CD4-positive, alpha-beta T cell treated with Interleukin-4 for 1 hour (primary cell): Measurements from ENCODE around the gene CMSS1.
"Not testable (repeated sequence)": the region's sequence is repeated elsewhere in the genome, so short reads cannot be mapped to it uniquely, and the experiment has no call there.

Experiments
- DNase-seq, 2 donors: peaks; one replicate each; pipeline ENCODE4 v3.0.0-alpha.2; 2020 to 2022

Gene CMSS1

DNA sequence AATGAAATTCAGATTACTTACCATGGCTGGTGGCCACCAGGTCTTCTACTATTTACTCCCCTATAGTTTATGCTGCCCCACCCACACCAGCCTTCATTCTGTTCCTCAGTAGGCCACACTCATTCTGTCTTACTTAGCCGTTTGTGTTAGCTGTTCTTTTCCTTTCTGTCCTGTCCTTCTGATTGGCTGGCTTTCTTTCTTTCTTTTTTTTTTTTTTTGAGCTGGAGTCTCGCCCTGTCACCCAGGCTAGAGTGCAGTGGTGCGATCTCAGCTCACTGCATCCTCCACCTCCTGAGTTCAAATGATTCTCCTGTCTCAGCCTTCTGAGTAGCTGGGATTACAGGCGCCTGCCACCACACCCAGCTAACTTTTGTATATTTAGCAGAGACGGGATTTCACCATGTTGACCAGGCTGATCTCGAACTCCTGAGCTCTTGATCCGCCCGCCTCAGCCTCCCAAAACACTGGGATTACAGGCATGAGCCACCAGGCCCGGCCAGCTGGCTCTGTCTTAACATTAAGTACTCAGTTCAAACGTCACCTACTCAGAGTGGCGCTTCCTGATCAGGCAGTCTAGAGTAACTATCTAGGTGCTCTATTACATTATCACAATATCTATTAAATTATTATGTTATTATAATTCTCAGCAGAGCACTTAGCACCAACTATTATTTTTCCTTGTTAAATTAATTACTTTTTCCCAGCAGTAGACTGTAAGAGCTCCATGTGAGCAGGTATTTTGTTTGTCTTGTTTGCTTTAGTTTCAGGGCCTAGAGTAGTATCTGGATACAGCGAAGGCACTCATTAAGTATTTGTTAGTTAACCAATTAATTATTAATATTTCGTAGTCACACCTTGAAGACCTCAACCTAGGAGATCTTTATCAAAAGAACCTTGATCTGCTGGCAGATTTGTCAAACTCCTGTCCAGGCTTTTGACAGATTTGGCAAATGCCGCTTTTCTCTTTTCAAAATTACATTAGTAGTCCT is 6.4 kb downstream of the CMSS1 start:
- no peak for DNase-seq

DNA sequence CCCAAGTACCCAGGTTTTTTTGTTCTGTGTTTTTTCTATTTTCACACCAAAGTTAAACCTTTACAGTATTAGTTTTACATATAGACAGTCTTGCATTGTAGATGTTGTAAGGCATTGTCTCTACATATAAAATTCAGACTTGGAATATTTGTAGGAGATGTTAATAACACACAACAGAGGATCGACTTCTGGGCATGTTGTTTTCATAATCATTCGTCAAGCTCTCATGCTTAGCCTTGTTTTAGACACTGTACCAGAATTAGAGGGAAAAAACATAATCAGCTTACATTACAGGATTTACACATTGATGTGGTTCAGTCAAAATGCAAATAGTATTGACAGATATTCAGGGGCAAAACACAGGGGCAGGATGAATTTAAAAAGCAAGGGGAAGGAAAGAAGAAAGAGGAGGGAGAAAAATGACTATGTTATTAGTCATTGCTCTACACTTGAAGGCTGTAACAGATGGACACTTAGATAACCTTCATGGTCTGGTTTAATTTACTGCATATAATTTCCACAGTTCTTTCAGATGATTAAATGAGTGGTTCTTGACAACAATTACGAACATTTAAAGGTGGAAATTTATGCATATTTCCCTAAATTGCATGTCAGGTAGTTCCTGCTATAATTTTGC is 7.5 kb downstream of the CMSS1 start:
- DNase-seq: no peak

DNA sequence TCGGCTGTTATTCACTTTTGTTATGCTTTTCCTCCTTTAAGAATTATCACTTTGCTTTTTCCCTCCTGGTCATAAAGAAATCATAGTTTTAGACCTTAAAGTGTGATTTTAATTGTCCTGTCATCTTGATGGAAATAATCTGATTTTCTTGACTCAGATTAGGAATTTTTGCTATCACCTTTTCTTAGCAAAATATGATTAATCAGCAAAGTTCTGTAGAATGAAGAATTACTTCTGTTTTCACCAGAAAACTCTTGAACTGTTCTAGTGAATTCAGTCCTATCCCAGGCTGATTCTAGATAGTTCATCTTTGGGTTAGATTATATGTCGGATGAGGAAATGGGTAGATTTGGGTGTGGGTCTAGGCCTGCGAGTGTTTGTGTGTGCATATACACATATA is 12.2 kb downstream of the CMSS1 start:
- no peak for DNase-seq

DNA sequence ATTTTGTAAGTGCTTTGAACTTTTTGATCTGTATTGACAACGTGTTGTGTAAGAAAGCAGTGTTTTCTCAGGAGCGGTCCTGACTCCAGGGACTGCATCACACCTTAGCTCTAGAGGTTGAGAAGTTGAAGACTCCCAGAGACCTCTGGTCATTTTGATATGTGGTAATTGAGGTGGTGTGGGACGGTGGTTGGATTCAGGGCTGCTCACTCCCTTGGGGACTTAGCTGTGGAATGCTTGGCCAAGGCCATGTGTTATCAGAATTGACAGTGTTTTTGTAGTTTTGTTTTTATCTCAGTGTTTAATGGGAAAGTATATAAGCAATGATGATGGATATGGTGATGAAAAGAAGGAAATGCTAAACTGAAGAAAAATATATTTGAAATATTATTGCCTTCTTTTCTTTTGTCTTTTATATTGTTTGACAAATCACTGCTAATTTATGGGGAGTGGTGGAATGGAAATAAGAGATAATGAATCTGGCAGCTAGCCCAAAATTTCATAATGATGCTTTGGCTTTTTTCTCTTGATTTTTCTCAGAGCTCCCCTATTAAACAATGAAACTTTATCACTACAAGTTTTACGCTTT is 16.0 kb downstream of the CMSS1 start:
- no peak for DNase-seq

DNA sequence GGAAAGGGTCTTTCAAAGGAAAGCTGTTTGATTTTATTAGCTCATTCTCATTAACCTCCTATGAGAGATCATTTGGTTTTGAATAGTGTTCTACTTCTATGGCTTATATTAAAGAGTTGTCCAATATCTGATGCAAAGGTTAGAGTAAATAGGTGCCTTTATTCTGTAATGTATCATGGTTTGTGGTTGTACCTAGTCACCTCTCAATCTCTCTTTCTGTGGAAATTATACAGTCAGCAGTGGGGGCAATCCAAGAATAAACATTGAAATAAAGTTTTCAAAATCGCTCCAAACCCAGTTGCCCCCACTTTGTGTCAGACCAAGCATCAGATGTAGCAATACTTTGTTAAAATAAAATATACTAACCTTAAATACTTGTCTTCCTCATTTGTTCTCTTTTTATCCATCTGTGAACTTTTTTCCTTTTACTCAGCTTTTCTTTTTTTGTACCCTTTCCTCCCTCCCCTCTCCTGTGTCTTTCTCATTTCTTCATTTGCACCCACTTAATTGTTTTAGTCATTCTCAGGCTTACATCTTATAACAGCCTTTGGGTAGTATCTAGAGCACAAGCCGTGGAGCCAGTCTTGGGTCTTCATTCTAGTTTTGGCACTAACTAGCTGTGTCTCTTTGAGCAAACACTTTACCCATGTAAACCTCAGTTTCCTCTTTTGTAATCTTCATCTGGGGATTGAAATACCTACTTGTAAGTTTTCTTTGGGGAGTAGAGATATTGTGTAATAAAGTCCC is 16.7 kb downstream of the CMSS1 start:
- no peak for DNase-seq

DNA sequence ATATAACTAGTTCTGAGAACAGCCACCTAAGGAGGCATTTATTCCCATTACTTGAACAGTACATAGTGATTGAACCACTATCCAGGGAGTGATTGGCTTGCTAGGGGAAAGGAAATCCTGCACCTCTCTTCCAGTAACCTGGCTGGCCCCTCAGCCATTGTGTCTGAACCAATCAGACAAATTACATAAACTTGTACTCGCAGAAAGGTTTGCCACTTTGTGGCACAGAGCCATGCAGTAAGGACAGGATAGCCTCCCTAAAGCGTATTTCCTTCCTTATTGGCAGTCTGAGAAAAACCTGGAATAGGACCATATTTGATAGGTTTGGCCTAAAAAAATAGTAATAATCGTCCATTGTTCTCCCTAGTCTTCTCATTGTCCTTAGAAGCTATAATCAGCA is 19.0 kb downstream of the CMSS1 start:
- DNase-seq: no peak

DNA sequence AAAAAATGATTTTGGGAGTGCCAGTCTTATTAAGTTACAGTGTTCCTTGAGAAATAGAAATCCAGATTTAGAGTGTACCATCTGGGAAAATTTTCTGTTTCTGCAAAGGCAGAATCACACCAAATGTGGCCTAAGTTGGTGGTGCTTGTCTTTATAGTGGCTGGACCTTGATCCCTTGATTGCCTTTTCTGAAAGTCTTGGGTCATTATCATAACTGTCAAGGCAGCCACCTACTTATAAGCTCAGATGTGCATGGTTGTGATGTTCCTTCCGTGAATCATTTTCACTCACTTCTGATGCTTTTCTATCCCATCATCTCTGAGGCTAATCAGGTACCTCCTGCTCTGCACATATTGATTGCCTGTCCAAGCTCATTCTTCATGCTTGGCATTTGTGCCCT is 20.1 kb downstream of the CMSS1 start:
- no peak for DNase-seq

- no peak for DNase-seq
These were observed 21.1 kb downstream of the CMSS1 start for GRCh38 chr3:99838755-99839154.

GRCh38 chr3:99839613-99840012 is 22.0 kb downstream of the CMSS1 start:
- DNase-seq: no peak

GRCh38 chr3:99841949-99842348 is 24.3 kb downstream of the CMSS1 start:
- DNase-seq: not testable (repeated sequence)

DNA sequence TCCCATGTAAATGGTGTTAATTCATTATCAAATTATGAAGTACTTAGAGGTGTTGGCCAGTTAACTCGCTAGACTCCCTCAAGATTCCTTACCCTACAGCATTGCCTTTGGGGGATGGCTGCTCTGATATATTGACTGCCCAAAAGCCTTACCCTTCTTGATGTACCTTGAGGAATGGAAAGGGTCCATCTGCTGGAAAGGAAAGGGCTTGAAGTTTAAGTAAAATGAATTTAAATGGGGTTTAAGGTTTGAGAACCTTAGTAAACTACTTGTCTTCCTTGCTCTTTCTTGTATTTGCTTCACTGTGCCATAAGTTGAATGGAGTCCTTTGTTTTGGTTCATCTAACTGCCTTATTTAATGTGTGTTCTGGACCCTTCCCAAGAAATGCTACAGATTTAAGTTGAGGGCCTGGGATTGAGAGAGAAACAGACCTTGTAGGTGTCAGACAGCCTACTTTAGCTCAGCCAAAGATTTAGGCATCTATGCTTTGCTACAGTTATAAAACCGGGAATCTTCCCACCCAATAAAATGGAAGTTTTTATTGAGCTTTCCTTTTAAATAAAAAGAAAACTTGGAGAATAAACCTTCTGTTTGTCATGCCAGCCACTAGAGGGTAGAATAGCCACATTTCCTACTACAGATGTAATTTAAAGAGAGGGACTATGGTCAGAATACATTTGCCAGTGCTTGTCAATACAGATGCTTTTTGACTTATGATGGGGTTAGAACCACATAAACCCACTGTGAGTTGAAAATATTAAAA is 25.3 kb downstream of the CMSS1 start:
- no peak for DNase-seq

DNA sequence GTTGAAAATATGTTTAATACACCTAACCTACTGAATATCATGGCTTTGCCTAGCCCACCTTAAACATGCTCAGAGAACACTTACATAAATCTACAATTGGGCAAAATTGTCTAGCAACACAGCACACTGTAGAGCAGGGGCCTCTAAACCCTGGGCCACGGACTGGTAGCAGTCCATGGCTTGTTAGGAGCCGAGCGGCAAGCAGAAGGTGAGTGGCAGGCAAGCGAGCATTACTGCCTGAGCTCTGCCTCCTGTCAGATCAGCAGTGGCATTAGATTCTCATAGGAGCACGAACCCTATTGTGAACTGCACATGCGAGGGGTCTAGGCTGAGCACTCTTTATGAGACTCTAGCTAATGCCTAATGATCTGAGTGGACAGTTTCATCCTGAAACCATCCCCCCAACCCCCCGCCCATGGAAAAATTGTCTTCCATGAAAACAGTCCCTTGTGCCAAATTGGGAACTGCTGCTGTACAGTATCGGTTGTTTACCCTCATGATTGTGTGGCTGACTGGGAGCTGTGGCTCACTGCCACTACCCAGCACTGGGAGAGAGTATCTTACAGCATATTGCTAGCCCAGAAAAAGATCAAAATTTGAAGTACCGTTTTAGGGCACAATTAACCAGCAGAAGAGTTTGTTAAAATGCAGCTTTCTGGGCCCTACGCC is 26.1 kb downstream of the CMSS1 start:
- DNase-seq: no peak

- DNase-seq: no peak
These were observed 27.7 kb downstream of the CMSS1 start for GRCh38 chr3:99845331-99845730.

DNA sequence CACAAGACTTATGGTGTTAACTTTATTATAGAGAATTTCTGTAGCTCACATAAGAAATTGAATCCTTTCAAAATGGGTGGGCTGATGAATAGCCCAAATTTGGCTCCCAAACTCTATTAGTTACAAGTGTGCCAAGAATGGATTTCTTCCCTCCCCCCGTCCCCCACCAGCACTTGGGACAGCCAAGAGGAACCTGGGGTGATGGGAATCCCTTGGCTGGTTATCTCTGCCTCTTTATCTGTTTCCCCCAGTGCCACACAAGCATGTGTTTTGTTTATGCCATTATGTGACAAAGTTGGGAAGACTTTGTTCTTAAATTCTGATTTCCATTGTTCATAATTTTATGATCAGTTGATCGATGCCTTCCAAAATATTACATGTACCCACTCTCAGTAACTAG is 28.3 kb downstream of the CMSS1 start:
- no peak for DNase-seq

- DNase-seq: no peak
These were observed 29.0 kb downstream of the CMSS1 start for GRCh38 chr3:99846477-99847160.

DNA sequence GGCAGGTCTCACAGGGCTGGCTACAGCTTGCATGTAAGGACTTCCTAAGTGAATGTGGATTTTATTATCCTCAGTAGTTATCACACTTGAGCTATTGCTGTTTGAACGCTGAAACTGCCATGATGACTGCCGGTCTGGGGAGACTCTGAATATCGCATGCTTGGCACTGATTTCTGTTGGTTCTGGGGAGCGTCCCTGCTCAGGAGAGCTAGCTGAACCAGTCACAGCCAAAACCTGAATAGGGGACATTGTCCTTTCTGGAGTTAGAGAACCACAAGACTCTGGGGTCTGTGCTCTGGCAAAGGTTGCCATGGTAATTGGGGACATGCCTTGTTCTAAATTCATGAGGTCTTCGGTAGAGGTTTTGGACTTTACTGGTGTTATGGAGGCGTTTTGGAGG is 30.8 kb downstream of the CMSS1 start:
- DNase-seq: no peak

DNA sequence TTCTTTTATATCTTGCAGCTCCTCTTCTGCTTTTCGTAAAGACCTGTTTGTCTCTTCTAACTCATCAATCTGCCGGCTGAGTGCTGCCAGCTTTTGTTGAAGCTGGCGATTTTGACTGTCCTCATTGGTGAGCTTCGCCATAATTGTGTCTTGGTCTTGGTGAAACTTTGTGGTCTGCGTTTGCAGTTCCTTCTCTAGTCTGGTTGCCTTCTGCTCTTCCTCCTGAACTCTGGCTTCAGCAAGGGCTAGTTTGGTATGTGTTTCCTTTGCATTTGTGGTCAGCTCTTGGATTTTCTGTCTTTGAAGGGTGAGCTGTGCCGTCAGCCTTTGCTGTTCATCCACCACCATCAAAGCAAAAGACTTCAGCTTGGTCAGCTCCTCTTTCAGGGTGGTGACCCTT is 32.9 kb downstream of the CMSS1 start:
- no peak for DNase-seq

GRCh38 chr3:99851955-99852354 is 34.3 kb downstream of the CMSS1 start:
- DNase-seq: no peak

DNA sequence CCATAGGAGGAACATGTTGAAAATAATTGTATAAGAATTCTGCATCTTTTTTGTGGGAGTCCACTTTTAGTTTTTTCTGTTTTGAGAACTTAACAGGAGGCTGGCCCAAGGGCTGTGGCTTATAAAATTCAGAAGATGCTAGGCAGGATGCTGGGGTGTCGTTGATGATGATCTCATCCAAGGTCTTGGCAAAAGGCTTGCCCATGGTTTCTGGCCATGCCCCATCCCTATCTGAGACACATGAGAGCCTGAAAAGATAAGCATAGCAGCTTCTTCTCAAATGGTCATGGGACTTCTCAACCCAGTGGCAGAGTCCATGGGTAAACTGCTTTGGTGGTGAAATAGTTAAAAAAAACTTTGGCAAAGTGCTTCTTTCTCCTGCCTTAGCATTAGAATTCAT is 35.2 kb downstream of the CMSS1 start:
- DNase-seq: no peak

DNA sequence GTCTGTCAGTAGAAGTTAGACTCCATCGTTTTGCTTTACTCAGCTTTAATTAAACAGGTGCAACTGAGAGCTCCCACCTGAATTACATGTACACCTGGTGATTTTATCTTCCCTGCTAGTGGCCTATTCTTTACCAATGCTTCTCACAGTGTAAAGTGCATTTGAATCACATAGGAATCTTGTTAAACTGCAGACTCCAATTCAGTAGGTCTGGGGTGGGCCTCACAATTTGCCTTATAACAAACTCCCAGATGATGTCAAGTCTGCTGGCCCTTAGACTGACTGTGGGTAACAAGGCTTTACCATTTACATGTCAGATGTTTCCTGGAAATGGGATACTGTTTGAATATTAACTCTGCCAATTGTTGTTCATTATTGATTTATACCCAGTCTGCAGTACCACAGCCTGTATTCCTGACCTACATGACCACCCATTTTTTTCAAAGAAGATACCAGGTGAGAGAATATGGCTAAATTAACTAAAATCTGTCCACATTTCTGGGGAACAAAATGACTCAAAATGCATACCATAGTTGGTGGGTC is 37.2 kb downstream of the CMSS1 start:
- no peak for DNase-seq

DNA sequence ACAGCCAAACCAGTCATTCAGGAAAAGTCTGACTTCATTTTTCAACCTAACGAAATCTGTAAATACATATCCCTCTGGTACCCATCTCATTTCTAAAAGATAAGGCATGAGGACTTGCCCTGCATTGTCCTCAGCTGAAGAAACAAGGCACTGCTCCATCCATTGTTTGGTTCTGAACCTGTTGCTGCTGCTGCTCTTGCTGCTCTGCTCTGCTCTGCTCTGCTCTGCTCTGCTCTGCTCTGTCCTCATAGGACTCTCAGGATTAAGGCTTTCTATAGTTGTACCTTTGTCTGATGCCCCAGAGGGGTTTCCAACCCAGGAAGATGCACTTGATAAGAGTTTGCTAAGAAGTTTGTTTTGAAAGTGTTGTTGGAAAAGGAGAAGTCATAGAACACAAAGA is 38.2 kb downstream of the CMSS1 start:
- no peak for DNase-seq
